GM21528 (cell line): ENCODE results near the gene SLC5A10.

Experiments
- ATAC-seq: cut with Tn5 transposase; IDR thresholded peaks from one replicate; pipeline ENCODE4 v1.9.1; 2021; ENCODE audit warnings: mild to moderate bottlenecking, moderate library complexity; ENCODE audit not compliant: unreplicated experiment, low FRiP score

The SLC5A10 gene

DNA sequence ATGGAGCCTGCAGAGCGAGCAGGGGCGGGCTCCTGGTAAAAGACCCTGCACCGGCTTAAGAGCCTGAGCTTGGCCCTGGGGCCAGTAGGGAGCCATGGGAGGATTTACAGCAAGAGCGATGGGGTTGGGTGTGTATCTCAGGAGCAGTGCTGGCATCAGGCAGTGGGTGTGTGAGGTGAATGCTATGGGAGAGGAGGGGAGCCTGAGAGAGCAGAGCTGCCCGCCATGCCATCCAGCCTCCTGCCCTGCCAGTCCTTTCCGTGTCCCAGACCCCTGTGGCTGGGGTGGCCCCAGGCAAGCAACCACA, 29.3 kb downstream of the SLC5A10 start:
- no peak for ATAC-seq

GRCh38 chr17:18981642-18982424, 29.9 kb downstream of the SLC5A10 start:
- ATAC-seq, result no peak

DNA sequence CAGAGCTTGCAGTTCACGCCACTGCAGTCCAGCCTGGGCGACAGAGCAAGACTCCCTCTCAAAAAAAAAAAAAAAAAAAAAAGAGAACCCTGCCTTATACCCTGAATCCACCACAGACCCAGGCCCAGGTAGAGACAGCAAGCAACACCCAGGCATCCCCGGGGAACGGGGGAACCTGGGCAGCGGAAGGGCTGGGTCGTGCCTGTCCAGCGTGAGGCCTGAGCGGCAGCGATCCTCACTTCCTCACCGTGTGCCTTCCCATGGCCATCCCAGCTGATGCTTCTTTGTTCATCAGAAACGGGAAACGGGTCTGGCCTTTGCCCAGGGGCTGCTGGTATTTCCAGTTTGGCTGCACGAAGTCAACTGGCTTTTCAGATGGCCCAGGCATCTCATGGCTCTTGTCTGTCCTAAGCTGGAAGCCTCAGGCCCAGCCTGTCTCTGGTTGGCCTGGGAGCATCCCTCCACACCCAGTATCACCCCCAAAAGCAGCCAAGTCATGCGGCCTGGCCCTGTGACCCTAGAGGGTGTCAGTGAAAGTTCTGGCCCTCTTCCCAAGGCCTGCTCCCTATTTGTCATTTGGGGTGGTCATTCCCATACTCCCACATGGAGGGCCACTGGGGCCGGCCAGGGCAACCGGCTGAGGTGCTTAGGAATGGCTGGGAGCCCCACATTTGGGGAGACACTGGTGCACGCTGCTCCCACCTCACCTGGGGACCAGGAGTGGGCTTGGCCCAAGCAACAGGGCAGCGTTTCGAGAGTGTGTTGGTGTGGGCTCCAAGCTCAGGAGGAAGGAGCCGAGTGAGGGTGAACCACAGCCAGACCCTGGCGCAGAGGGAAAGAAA, 32.5 kb downstream of the SLC5A10 start:
- ATAC-seq, result no peak

- ATAC-seq, result no peak
Observed at GRCh38 chr17:18985475-18985874, 33.5 kb downstream of the SLC5A10 start.

DNA sequence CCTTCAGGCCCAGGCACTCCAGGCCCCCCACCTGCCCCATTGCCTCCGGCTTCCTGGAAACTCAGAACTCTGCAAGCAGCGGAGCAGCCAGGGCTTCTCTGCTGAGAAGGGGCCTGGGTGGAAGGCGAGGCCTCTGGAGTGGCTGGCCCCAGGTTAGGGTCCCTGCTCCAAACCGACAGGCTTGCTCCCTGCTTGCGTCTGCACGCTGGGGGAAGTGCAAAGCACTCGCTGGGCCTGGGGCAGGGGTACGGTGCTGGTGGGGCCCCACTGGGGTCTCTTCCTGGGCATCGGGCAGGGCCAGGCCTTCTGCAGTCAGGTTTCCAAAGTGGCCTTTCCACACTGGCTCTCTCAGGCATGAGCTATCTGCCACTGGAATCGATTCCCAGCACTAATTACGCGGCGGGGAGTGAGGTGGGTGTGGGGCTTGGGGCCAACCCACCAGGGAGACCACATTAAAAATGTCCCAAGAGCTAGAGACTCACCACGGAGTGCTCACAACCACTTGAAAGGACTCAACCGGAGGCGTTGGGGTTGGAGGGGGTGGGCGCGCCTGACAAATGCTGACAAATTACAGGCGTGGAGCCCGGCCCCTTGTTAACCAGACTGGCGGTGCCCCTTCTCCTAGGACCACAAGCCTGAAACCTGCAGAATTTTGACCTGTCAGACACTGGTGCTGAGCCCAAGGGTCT, 34.7 kb downstream of the SLC5A10 start:
- ATAC-seq, result no peak

- ATAC-seq, result no peak
Observed at GRCh38 chr17:18987230-18987610, 35.3 kb downstream of the SLC5A10 start.

DNA sequence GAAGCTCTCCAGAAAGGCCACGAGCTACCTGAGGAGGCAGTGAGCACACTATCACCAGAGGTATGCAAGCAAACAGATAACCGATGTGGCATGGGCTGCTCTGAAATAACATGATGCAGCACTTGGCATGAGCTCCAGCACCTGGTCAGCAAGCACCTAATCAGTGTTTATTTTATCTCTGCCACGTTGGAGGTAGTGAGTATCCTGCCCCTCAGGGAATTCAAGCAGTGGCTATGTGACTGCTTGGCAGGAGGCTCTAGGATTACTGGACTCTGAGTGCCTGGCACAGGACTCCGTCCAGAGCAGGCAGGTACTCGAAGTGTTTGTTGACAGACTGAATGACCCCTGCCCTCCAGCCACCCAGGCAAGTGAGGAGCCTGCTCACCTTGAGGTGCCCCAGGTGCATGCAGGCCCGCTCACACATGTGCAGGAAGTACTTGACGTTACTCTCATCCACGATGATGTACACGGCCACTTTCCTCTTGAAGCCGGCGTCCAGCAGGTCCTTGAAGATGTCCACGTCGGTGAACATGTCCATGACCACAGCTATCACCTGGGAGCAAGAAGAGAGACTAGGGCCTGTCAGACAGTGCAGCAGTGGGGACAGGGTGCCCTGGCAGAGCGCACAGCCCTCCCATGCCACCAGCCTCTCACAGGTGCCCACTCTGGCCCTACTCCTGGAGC, 36.0 kb downstream of the SLC5A10 start:
- no peak for ATAC-seq

DNA sequence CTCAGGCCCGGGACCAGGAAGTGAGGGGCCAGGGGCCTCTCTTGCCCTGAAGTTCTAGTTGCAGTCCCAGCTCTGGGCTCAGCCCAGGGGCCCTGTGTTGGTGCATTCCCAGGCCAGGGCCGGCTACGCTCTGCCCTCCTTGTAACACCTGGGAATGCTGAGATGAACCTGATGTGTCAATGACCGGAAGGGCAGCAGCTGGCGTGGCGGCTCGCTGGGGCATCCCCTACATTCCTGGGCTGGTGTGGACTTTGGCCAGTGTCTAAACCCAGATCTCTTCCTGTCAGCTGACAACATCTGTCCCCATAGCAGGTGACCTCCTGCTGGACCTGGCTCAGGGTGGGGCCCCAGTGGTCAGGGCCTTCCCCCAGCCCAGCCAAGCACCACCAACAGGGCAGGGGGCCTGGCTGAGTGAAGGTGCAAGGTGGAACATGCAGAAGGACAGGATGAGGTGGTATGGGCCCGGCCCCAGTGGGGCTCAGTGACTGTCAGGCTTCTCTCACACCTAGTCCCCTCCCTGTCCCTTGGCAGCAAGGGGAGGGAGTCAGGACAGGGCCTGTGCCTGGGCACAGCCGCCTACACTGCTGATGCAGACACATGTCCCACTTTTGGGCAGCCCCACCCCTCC, 36.7 kb downstream of the SLC5A10 start:
- ATAC-seq, result no peak

DNA sequence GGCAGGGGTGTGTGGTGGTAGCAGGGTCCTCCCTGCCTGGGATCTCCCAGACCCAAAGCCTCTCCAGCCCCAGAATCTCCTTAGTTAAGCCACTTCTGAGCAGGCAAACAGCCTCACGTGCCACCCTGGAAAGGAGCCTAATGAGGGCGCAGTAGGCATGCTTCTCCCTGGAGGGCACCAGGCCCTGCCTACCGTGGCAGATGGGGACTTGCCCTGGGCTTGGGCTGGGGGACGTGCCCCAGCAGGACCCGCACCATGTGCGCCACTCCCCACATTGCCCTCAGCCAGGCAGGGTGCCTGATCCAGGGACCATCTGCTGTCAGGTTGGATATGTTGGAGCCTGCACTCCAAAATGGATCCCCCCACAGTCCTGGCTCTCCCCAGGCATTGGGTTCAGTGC, 38.4 kb downstream of the SLC5A10 start:
- no peak for ATAC-seq

- no peak for ATAC-seq
Observed at GRCh38 chr17:18991531-18992315, 39.8 kb downstream of the SLC5A10 start.

GRCh38 chr17:18992454-18993130, 40.6 kb downstream of the SLC5A10 start:
- no peak for ATAC-seq

DNA sequence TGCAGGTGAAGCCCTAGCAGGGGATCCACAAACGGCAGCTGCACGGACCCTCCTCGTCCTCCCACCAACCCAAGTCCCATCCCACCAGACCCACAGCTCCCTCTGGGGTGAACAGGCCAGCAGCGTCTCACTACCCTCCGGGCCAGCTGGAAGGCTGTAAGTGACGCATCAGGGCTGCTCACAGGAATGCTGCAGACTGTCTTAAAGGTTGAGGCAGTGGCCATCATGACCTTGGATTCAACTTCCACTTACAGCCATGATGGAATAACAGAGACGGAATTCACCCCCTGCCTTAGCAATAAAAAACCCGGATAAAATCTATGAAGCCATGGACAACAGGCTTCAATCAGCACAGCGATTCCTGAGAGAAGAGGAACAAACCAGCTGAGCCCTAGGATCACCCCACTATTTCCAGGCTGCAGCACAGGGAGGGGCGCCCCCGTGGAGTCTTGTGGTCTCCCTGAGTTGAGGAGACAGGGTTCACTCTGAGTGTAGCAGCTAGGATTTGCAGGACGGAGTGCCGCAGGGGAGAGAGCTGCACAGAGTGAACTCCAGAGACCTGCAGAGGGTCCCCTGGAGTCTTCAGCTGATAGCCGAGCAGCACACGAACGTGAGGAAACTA, 42.1 kb downstream of the SLC5A10 start:
- ATAC-seq, result no peak

GRCh38 chr17:18994631-18995030, 42.7 kb downstream of the SLC5A10 start:
- no peak for ATAC-seq

DNA sequence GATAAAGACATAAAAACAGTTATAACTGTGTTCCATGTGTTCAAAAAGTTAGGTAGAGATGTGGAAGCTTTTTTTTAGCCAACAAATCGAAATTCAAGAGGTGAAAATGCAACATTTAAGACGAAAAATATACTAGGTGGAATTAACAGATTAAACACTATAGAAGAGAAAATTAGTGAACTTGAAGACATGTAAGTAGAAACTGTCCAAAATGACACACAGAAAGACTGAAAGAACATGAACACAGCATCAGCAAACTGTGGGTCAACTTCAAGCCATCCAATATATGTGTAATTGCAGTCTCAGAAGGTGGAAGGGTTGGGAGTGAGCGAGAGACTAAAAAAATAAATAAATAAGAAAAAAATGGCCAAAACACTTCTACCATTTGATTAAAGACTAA, 43.3 kb downstream of the SLC5A10 start:
- ATAC-seq, result no peak

DNA sequence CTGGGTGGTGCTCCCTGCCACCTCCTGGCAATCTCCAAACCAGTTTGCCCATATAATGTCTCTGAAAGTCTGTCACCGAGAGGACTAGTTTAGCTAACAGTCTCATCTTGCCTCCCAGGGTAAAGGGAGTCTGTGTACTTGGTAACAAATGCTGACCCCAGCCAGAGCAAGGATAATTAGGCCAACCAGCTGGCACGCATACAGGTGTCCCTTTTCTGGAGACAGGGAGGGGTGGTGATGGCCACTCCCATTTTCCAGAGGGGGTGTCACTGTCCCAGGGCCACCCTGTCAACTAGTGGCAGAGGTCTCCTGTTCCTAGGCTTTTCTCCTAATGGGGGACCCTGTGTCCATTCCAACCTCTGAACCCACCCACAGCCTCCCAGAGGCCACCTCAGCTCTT, 44.5 kb downstream of the SLC5A10 start:
- ATAC-seq, result no peak

- no peak for ATAC-seq
Observed at GRCh38 chr17:18997650-18998196, 45.8 kb downstream of the SLC5A10 start.

GRCh38 chr17:18999394-18999793, 47.4 kb downstream of the SLC5A10 start:
- no peak for ATAC-seq

DNA sequence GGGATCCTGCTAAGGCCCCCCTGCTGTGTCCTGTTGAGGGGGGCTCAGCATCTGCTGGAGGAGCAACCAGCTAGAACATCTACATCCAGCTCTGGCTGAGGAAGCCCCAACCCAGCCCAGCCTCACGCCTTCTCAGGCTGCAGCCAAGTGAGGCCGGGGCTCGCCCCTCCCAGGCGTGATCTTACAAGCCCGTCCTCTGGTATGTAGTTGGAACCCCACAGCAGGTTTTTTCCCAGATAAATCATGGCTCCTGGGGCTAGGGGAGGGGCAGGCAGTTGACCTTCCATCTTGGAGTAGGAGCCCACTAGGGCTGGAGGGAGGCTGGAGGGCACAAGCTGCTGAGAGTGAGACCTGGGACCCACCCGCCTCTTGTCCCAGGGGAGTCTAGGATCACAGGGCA, 47.9 kb downstream of the SLC5A10 start:
- no peak for ATAC-seq
